Endothelial cell of umbilical vein (primary cell): ENCODE measurements around the gene DHX40. TPM values are rescaled to one million over a fixed set of nuclear protein-coding genes. Genes with fewer than 3 reads are reported as not detected.

ENCODE experiments used
- BruUV-seq: library from RNA; stranded (reverse); fragments of 400-500 nt; replicated peaks from 2 replicates; lab custom pipeline; 2021; lab: Mats Ljungman, UMichigan
- CTCF ChIA-PET: fragments of 300-600, 350-600 bp; sonication (Branson Sonifier 250); formaldehyde crosslinking; loops from one replicate; lab custom pipeline; 2021; ENCODE audit warnings: antibody characterized with exemption, inconsistent platforms; lab: Charles Lee
- POLR2A ChIA-PET: fragments of 300-600, 350-600 bp; sonication (Branson Sonifier 250); formaldehyde crosslinking; loops from one replicate; lab custom pipeline; 2021; ENCODE audit warnings: antibody characterized with exemption, inconsistent platforms; lab: Charles Lee
- DNase-seq: peaks from one replicate; pipeline ENCODE4 v3.0.0-alpha.2; 2011; ENCODE audit warnings: low read depth, low spot score
- FAIRE-seq: peaks from 2 replicates; lab custom pipeline; 2011; peaks lifted over from hg19 to GRCh38; lab: Jason Lieb, UNC
- H2AFZ ChIP-seq: 2 replicates; pipeline ENCODE4 v1.6.0; 2012; ENCODE audit warnings: low read depth, low read length, control low read depth, inconsistent platforms
- H3K27ac ChIP-seq: 2 replicates; pipeline ENCODE4 v1.5.1; 2011; ENCODE audit warnings: low read depth, mild to moderate bottlenecking, control low read depth, low read length, moderate library complexity; ENCODE audit not compliant: insufficient read depth
- H3K27me3 ChIP-seq, 2 experiments: 2 replicates each; pipeline versions ENCODE4 v1.6.0 to v1.6.1; 2011; ENCODE audit warnings: low read length in 2 of 2, mixed read lengths in 1 of 2; ENCODE audit not compliant: control insufficient read depth in 2 of 2, insufficient read depth in 2 of 2
- H3K36me3 ChIP-seq, 2 experiments: 2 replicates in 1 of 2; 3 replicates in 1 of 2; pipeline ENCODE4 v1.5.1; 2011; ENCODE audit warnings: low read length in 2 of 2, mild to moderate bottlenecking in 1 of 2, moderate library complexity in 1 of 2; ENCODE audit not compliant: control insufficient read depth in 2 of 2, insufficient read depth in 2 of 2; ENCODE audit errors: extremely low read depth in 1 of 2
- H3K4me1 ChIP-seq: 3 replicates; pipeline ENCODE4 v1.5.1; 2011; ENCODE audit warnings: mild to moderate bottlenecking, low read length; ENCODE audit not compliant: control insufficient read depth, insufficient read depth; ENCODE audit errors: extremely low read depth
- H3K4me2 ChIP-seq: 2 replicates; pipeline ENCODE4 v1.6.1; 2011; ENCODE audit warnings: low read length, control low read depth, mixed read lengths; ENCODE audit not compliant: insufficient read depth
- H3K4me3 ChIP-seq, 3 experiments: fragments of 200-600 bp in 1 of 3; sonication (generic), shearing (Covaris generic) in 1 of 3; replicated peaks in 1 of 3; 2 replicates each; pipeline ENCODE4 v1.5.1; 2011 to 2016; ENCODE audit warnings: control low read depth in 3 of 3, low read length in 3 of 3, mild to moderate bottlenecking in 2 of 3, inconsistent platforms in 1 of 3, low read depth in 1 of 3, moderate library complexity in 1 of 3; ENCODE audit not compliant: insufficient read depth in 1 of 3
- H3K79me2 ChIP-seq: 2 replicates; pipeline ENCODE4 v1.6.0; 2012; ENCODE audit warnings: low read length, inconsistent platforms; ENCODE audit not compliant: control insufficient read depth, insufficient read depth
- H3K9ac ChIP-seq: replicated peaks from 2 replicates; pipeline ENCODE3; 2011; ENCODE audit warnings: low read length, control low read depth; ENCODE audit not compliant: insufficient read depth; ENCODE audit errors: extremely low read depth
- H3K9me1 ChIP-seq: replicated peaks from 3 replicates; pipeline ENCODE4 v1.6.0; 2011; ENCODE audit warnings: mild to moderate bottlenecking, low read length; ENCODE audit not compliant: control insufficient read depth, insufficient read depth; ENCODE audit errors: extremely low read depth
- H3K9me3 ChIP-seq: replicated peaks from 2 replicates; pipeline ENCODE4 v1.5.1; 2012; ENCODE audit warnings: low read length, inconsistent platforms; ENCODE audit not compliant: control insufficient read depth, insufficient read depth
- H4K20me1 ChIP-seq: replicated peaks from 2 replicates; pipeline ENCODE3; 2011; ENCODE audit warnings: mild to moderate bottlenecking, low read length; ENCODE audit not compliant: control insufficient read depth, insufficient read depth; ENCODE audit errors: extremely low read depth
- FOS ChIP-seq: IDR thresholded peaks from 2 replicates; pipeline ENCODE4 v1.6.1; 2011; ENCODE audit warnings: mild to moderate bottlenecking, low read length, moderate library complexity, borderline replicate concordance; ENCODE audit not compliant: insufficient read depth
- GATA2 ChIP-seq: IDR thresholded peaks from 2 replicates; pipeline ENCODE4 v1.7.0; 2011; ENCODE audit warnings: low read depth, mild to moderate bottlenecking, moderate library complexity, mixed read lengths, low read length; ENCODE audit not compliant: insufficient read length, insufficient read depth
- MYC ChIP-seq: IDR thresholded peaks from one replicate; pipeline ENCODE4 v1.6.1; 2011; ENCODE audit warnings: mild to moderate bottlenecking, low read depth, low read length
- POLR2A ChIP-seq: IDR thresholded peaks from 2 replicates; pipeline ENCODE4 v1.6.1; 2012; ENCODE audit warnings: low read depth, mild to moderate bottlenecking, control low read depth, low read length
- POLR2AphosphoS5 ChIP-seq: IDR thresholded peaks from 2 replicates; pipeline ENCODE4 v1.6.1; 2012; ENCODE audit warnings: low read depth, mild to moderate bottlenecking, control low read depth, low read length, moderate library complexity; ENCODE audit not compliant: insufficient read depth
- dilution Hi-C: fragments of 300-500 bp; cut with MboI; formaldehyde crosslinking; loops from one replicate; pipeline ENCODE4 v1.15.0; 2019; ENCODE audit warnings: low sequenced_read_pairs; ENCODE audit not compliant: extremely low pct_ligation_motif_present
- intact Hi-C: fragments of 100-400 bp; cut with micrococcal nuclease; formaldehyde crosslinking; loops from one replicate; pipeline ENCODE4 v1.10.0; 2022
- polyA plus RNA-seq, 4 experiments: library from polyadenylated mRNA; depleted of rRNA in 3 of 4; stranded (reverse) in 3 of 4; unstranded in 1 of 4; fragments of >200 nt; gene quantifications; 2 replicates each; pipeline versions ENCODE4 v1.2.1 to v1.2.3, GENCODE V29; 2011 to 2012; ENCODE audit warnings: missing spikeins in 1 of 4
- total RNA-seq: library from RNA; stranded (reverse); gene quantifications from 2 replicates; pipeline ENCODE4 v1.2.3, GENCODE V29; 2021
- TF ChIP-seq, protein P1 (sequence below): IDR thresholded peaks from 2 replicates; pipeline ENCODE4 v1.6.1; 2011; ENCODE audit not compliant: insufficient read depth, insufficient read length
- TF ChIP-seq, protein P2 (sequence below), 2 donors: IDR thresholded peaks; 1 replicate in 1 of 2; 2 replicates in 1 of 2; pipeline ENCODE4 v1.5.1; 2011; ENCODE audit warnings: low read length in 2 of 2, mild to moderate bottlenecking in 2 of 2, moderate library complexity in 2 of 2, control low read depth in 1 of 2, inconsistent platforms in 1 of 2, low read depth in 1 of 2; ENCODE audit not compliant: insufficient read depth in 1 of 2; ENCODE audit errors: extremely low read depth in 1 of 2

The DHX40 gene
- total and polyA plus RNA-seq, 2 donors (not counting 3 experiments of a cell fraction or from before 2014, with no cell fraction given), result 14.0 to 29.7 TPM

DNA sequence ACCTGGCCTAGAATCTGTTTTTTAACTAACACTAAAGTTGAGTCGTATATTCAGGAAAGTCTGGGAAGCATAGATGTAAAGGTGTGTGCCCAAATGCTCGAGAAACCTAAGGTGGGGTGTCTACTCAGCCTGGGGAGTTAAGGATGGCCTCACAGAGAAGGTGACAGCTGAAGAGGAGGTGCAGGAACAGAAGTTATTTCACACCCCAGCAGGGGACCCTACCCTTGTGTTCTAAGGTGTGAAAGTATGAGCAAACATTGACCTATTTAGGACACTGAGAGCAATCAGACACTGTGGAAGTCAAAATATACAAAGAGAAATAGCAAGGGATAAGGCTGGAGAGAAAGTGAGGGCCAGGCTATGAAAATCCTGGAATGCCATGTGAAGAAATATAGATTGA, 49.0 kb upstream of the DHX40 start:
- intact Hi-C loops, result no loop called here

DNA sequence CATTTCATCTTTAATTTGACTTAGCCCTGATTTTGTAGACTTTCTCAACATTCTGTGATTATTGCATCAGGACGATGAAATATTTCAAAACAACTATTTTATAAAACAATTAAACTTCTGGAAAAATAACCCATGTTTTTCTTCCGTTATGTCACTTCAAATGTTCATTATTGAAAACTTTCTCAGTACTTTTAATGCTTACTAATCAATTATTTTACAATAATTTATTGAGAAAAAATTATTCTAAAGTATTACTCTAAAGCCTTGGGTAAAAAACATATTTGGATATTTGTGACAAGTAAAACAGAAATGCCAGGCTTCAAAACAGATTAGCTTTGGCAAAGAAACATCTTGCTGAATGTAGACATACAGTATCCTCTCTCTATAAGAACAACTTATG, 46.3 kb upstream of the DHX40 start:
- BruUV-seq, result no TSS peak

More for the DNA sequence above, 49.0 kb upstream of the DHX40 start:
- Histone ChIP-seq H3K4me2 (no peak overlapping the region), H3K36me3 (no peaks in the 10 kb centered on the region), H3K9me1 (no peaks in the 10 kb centered on the region), H2AFZ (no peak overlapping the region), H3K79me2 (no peaks in the 10 kb centered on the region), H3K27me3 (no peaks in the 10 kb centered on the region), H3K9ac (no peak overlapping the region), H3K4me3 (no peak overlapping the region), H4K20me1 (no peaks in the 10 kb centered on the region), H3K27ac (no peak overlapping the region), H3K4me1 (no peaks in the 10 kb centered on the region), H3K9me3 (no peaks in the 10 kb centered on the region)
- ChIA-PET POLR2A (no interaction called here), CTCF (no interaction called here)
- no peak for FAIRE-seq
- no TSS peak for BruUV-seq
- no peak for TF ChIP-seq POLR2A
- DNase-seq, result no peak
- dilution Hi-C loops, result no loop called here

More for the DNA sequence above, 46.3 kb upstream of the DHX40 start:
- H3K27ac ChIP-seq, result no peak overlapping the region
- no peaks in the 10 kb centered on the region for H3K27me3 ChIP-seq
- no peak for TF ChIP-seq FOS
- TF ChIP-seq, protein P1, sequence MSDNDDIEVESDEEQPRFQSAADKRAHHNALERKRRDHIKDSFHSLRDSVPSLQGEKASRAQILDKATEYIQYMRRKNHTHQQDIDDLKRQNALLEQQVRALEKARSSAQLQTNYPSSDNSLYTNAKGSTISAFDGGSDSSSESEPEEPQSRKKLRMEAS, result no peak
- no peak for TF ChIP-seq POLR2AphosphoS5
- TF ChIP-seq MYC, result no peak
- TF ChIP-seq POLR2A, result no peak
- TF ChIP-seq, protein P2, sequence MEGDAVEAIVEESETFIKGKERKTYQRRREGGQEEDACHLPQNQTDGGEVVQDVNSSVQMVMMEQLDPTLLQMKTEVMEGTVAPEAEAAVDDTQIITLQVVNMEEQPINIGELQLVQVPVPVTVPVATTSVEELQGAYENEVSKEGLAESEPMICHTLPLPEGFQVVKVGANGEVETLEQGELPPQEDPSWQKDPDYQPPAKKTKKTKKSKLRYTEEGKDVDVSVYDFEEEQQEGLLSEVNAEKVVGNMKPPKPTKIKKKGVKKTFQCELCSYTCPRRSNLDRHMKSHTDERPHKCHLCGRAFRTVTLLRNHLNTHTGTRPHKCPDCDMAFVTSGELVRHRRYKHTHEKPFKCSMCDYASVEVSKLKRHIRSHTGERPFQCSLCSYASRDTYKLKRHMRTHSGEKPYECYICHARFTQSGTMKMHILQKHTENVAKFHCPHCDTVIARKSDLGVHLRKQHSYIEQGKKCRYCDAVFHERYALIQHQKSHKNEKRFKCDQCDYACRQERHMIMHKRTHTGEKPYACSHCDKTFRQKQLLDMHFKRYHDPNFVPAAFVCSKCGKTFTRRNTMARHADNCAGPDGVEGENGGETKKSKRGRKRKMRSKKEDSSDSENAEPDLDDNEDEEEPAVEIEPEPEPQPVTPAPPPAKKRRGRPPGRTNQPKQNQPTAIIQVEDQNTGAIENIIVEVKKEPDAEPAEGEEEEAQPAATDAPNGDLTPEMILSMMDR (IDR thresholded peaks at IDR 0.05; ENCODE audit: extremely low read depth in 1 of 2, insufficient read depth in 1 of 2, low read depth in 1 of 2, low read length in 2 of 2), result no peak
- TF ChIP-seq GATA2, result no peak
- H4K20me1 ChIP-seq, result no peaks in the 10 kb centered on the region
- H2AFZ ChIP-seq, result no peak overlapping the region
- H3K4me3 ChIP-seq, result no peak overlapping the region
- no peaks in the 10 kb centered on the region for H3K9me3 ChIP-seq
- ChIA-PET POLR2A (interaction anchor here (1.1 kb wide), 1 partner anchor 190 kb away, joined by 3 read pairs; no protein-coding TSS in a partner anchor), CTCF (interaction anchor here (0.6 to 2.7 kb wide), 8 partner anchors 13 to 405 kb away, joined by 3 to 9 read pairs (median 3); no protein-coding TSS in a partner anchor)
- dilution Hi-C loops, result no loop called here
- no peak overlapping the region for H3K9ac ChIP-seq
- no peaks in the 10 kb centered on the region for H3K79me2 ChIP-seq
- DNase-seq, result no peak
- no peaks in the 10 kb centered on the region for H3K36me3 ChIP-seq
- no peaks in the 10 kb centered on the region for H3K9me1 ChIP-seq
- no peak for FAIRE-seq
- H3K4me2 ChIP-seq, result no peak overlapping the region
- H3K4me1 ChIP-seq, result no peaks in the 10 kb centered on the region
- intact Hi-C loops, result no loop called here
